Aorta (tissue), 4 donors: Measurements from ENCODE around the gene SMOC1. TPM values are rescaled to one million over a fixed set of nuclear protein-coding genes. Genes with fewer than 3 reads are reported as not detected.

Source experiments
- polyA plus RNA-seq, 2 donors: library from polyadenylated mRNA; stranded (reverse); fragments of 200-250 nt; gene quantifications; one replicate each; pipeline ENCODE4 v1.2.3, GENCODE V29; 2013
- total RNA-seq, 2 donors: library from RNA; stranded (reverse); fragmentation: NEBNext Ultra II Directional; extraction: Animal tissue kit (Norgen Biotek cat#: 25700); gene quantifications; one replicate each; pipeline ENCODE4 v1.2.1, GENCODE V29; 2021
- donor health status: healthy with polysubstance abuse.
- donor health status: Bipolar disorder and iron deficiency.
- donor health status: DM: no; HTN: no; CAD: no.
- donor health status: DM: yes; HTN: yes; CAD: no.

SMOC1 gene
- total and polyA plus RNA-seq, 4 donors, result 2.3 to 5.8 (median 4.2) TPM

Other genes starting within 250 kb of the SMOC1 start
- 100 to 1,000 TPM; 349 to 440 TPM for gene SRSF5, start 112.3 kb upstream of the SMOC1 start, total RNA-seq
- 100 to 1,000 TPM; 136 to 532 TPM for gene SRSF5, start 112.3 kb upstream of the SMOC1 start, polyA plus RNA-seq
- gene SLC10A1, start 82.2 kb upstream of the SMOC1 start, total RNA-seq, result not detected
- not detected for gene SLC10A1, start 82.2 kb upstream of the SMOC1 start, polyA plus RNA-seq